HG02884 (cell line): ENCODE data around the gene DNAJC11.
A peak's percentile ranks its signal among the peaks of the same experiment; 100 is the strongest.
"Not testable (repeated sequence)": the region's sequence is repeated elsewhere in the genome, so short reads cannot be mapped to it uniquely, and the experiment has no call there.

Experiments used
- ATAC-seq: cut with Tn5 transposase; IDR thresholded peaks from one replicate; pipeline ENCODE4 v1.9.1; 2021; ENCODE audit warnings: mild to moderate bottlenecking, moderate library complexity; ENCODE audit not compliant: unreplicated experiment

DNAJC11 gene

GRCh38 chr1:6701437-6702153, at the start of gene DNAJC11:
DNAJC11 (minus strand) TSS chr1:6701816; CDS start chr1:6701800, 16 bp downstream.
- ATAC-seq: peak; percentile 82

GRCh38 chr1:6750490-6750889, 48.9 kb upstream of the DNAJC11 start:
- no peak for ATAC-seq

GRCh38 chr1:6747674-6748073, 46.1 kb upstream of the DNAJC11 start:
- no peak for ATAC-seq

GRCh38 chr1:6745073-6745472, 43.5 kb upstream of the DNAJC11 start:
- no peak for ATAC-seq

GRCh38 chr1:6743189-6744101, 41.8 kb upstream of the DNAJC11 start:
- no peak for ATAC-seq

GRCh38 chr1:6742676-6743188, 41.1 kb upstream of the DNAJC11 start:
- ATAC-seq: not testable (repeated sequence)

GRCh38 chr1:6738987-6739676, 37.5 kb upstream of the DNAJC11 start:
- no peak for ATAC-seq

- no peak for ATAC-seq
Measured at GRCh38 chr1:6732942-6733341, 31.3 kb upstream of the DNAJC11 start.

GRCh38 chr1:6731905-6732304, 30.3 kb upstream of the DNAJC11 start:
- no peak for ATAC-seq

- ATAC-seq: no peak
Measured at GRCh38 chr1:6730880-6731279, 29.3 kb upstream of the DNAJC11 start.

GRCh38 chr1:6730473-6730872, 28.9 kb upstream of the DNAJC11 start:
- no peak for ATAC-seq

GRCh38 chr1:6727535-6727934, 25.9 kb upstream of the DNAJC11 start:
- ATAC-seq: no peak

- ATAC-seq: no peak
Measured at GRCh38 chr1:6726253-6726652, 24.6 kb upstream of the DNAJC11 start.

GRCh38 chr1:6724517-6725141, 23.0 kb upstream of the DNAJC11 start:
- no peak for ATAC-seq

- ATAC-seq: no peak
Measured at GRCh38 chr1:6723621-6724428, 22.2 kb upstream of the DNAJC11 start.

GRCh38 chr1:6711174-6711573, 9.6 kb upstream of the DNAJC11 start:
- ATAC-seq: no peak

- no peak for ATAC-seq
Measured at GRCh38 chr1:6704746-6705145, 3.1 kb upstream of the DNAJC11 start.

GRCh38 chr1:6703016-6703415, 1.4 kb upstream of the DNAJC11 start:
- ATAC-seq: no peak

- no peak for ATAC-seq
Measured at GRCh38 chr1:6700853-6701436, 671 bp downstream of the DNAJC11 start.

GRCh38 chr1:6699915-6700314, 1.7 kb downstream of the DNAJC11 start:
- ATAC-seq: not testable (repeated sequence)
